ENCODE measurements around the gene TMEM107.

The TMEM107 gene

GRCh38 chr17:8138672-8139371 is 37.4 kb downstream of the TMEM107 start:
- DNase-seq (ENCODE audit: low read depth in 1 of 2, low spot score in 1 of 2), result peak; percentile 97 to 100

GRCh38 chr17:8138374-8138671 is 37.9 kb downstream of the TMEM107 start:
- DNase-seq (ENCODE audit: low read depth in 1 of 2, low spot score in 1 of 2), result no peak

GRCh38 chr17:8137645-8138373 is 38.4 kb downstream of the TMEM107 start:
- no peak for DNase-seq (ENCODE audit: low read depth in 1 of 2, low spot score in 1 of 2)

GRCh38 chr17:8133941-8134340 is 42.2 kb downstream of the TMEM107 start:
- no peak for DNase-seq (ENCODE audit: low read depth in 1 of 2, low spot score in 1 of 2)

GRCh38 chr17:8133399-8133798 is 42.8 kb downstream of the TMEM107 start:
- no peak for DNase-seq (ENCODE audit: low read depth in 1 of 2, low spot score in 1 of 2)

- DNase-seq (ENCODE audit: low read depth in 1 of 2, low spot score in 1 of 2), result no peak
Observed at GRCh38 chr17:8131844-8132441, 44.2 kb downstream of the TMEM107 start.

- DNase-seq (ENCODE audit: low read depth in 1 of 2, low spot score in 1 of 2), result no peak
Observed at GRCh38 chr17:8128125-8128784, 47.9 kb downstream of the TMEM107 start.

- DNase-seq (ENCODE audit: low read depth in 1 of 2, low spot score in 1 of 2), result no peak
Observed at GRCh38 chr17:8126491-8127066, 49.6 kb downstream of the TMEM107 start.

GRCh38 chr17:8125947-8126490 is 50.2 kb downstream of the TMEM107 start:
- DNase-seq (ENCODE audit: low read depth in 1 of 2, low spot score in 1 of 2), result no peak

- peak; percentile 94 to 98 for DNase-seq (ENCODE audit: low read depth in 1 of 2, low spot score in 1 of 2)
Observed at GRCh38 chr17:8125154-8125946, 50.8 kb downstream of the TMEM107 start.

- DNase-seq (ENCODE audit: low read depth in 1 of 2, low spot score in 1 of 2), result no peak
Observed at GRCh38 chr17:8124350-8125153, 51.6 kb downstream of the TMEM107 start.

GRCh38 chr17:8123695-8124349 is 52.4 kb downstream of the TMEM107 start, which contains the start of gene HES7:
HES7 (minus strand) TSS chr17:8124106; CDS start chr17:8124084, 22 bp downstream.
- no peak for DNase-seq (ENCODE audit: low read depth in 1 of 2, low spot score in 1 of 2)

- DNase-seq (ENCODE audit: low read depth in 1 of 2, low spot score in 1 of 2), result peak; percentile 30 to 40
Observed at GRCh38 chr17:8122924-8123694, 53.1 kb downstream of the TMEM107 start.
